GM23248 (cell line): Measurements from ENCODE around the gene PHACTR2. TPM values are rescaled to one million over a fixed set of nuclear protein-coding genes. Genes with fewer than 3 reads are reported as not detected.

Source experiments
- DNase-seq: peaks from one replicate; pipeline ENCODE4 v3.0.0-alpha.2; 2015
- H2AFZ ChIP-seq: fragments of 200-600 bp; sonication (generic); 2 replicates; pipeline ENCODE4 v1.6.1; 2016; ENCODE audit warnings: antibody characterized with exemption
- H3F3A ChIP-seq: fragments of 200-600 bp; sonication (generic); 2 replicates; pipeline ENCODE4 v1.6.1; 2016; ENCODE audit warnings: mild to moderate bottlenecking, antibody characterized with exemption, mixed run types; ENCODE audit not compliant: insufficient read depth
- H3K27ac ChIP-seq: fragments of 200-600 bp; sonication (generic); 2 replicates; pipeline ENCODE4 v1.5.1; 2016; ENCODE audit warnings: mild to moderate bottlenecking
- H3K27me3 ChIP-seq: fragments of 200-600 bp; sonication (generic); replicated peaks from 2 replicates; pipeline ENCODE4 v1.6.1; 2016; ENCODE audit warnings: mild to moderate bottlenecking; ENCODE audit not compliant: insufficient read depth
- H3K36me3 ChIP-seq: fragments of 200-600 bp; sonication (generic); 2 replicates; pipeline ENCODE4 v1.6.1; 2016; ENCODE audit warnings: low read depth, mild to moderate bottlenecking
- H3K4me1 ChIP-seq: fragments of 200-600 bp; sonication (generic); 2 replicates; pipeline ENCODE4 v1.6.1; 2016; ENCODE audit warnings: mild to moderate bottlenecking; ENCODE audit not compliant: insufficient read depth
- H3K4me2 ChIP-seq: fragments of 200-600 bp; sonication (generic); one replicate; pipeline ENCODE4 v1.6.1; 2016; ENCODE audit warnings: mild to moderate bottlenecking; ENCODE audit not compliant: unreplicated experiment
- H3K4me3 ChIP-seq: fragments of 200-600 bp; sonication (generic); 2 replicates; pipeline ENCODE4 v1.5.1; 2016; ENCODE audit warnings: mild to moderate bottlenecking
- H3K79me2 ChIP-seq: fragments of 200-600 bp; sonication (generic); 2 replicates; pipeline ENCODE4 v1.6.1; 2016; ENCODE audit warnings: mild to moderate bottlenecking; ENCODE audit not compliant: insufficient read depth
- H3K9ac ChIP-seq: fragments of 200-600 bp; sonication (generic); 2 replicates; pipeline ENCODE4 v1.6.1; 2016; ENCODE audit warnings: mild to moderate bottlenecking
- H3K9me2 ChIP-seq: fragments of 200-600 bp; sonication (generic); 2 replicates; pipeline ENCODE4 v1.6.1; 2016; ENCODE audit warnings: mixed run types, mild to moderate bottlenecking, moderate library complexity; ENCODE audit not compliant: insufficient read depth
- H3K9me3 ChIP-seq: fragments of 200-600 bp; sonication (generic); one replicate; pipeline ENCODE4 v1.6.1; 2017; ENCODE audit warnings: low read depth
- H4K20me1 ChIP-seq: fragments of 200-600 bp; sonication (generic); 2 replicates; pipeline ENCODE4 v1.6.0; 2016; ENCODE audit not compliant: insufficient read depth
- EZH2 ChIP-seq: fragments of 200-600 bp; sonication (generic); IDR thresholded peaks from 2 replicates; pipeline ENCODE4 v1.6.1; 2018; ENCODE audit warnings: antibody characterized with exemption, mild to moderate bottlenecking; ENCODE audit not compliant: insufficient read depth, poor library complexity, severe bottlenecking
- EZH2phosphoT487 ChIP-seq: fragments of 200-600 bp; sonication (generic); IDR thresholded peaks from 2 replicates; pipeline ENCODE4 v1.6.1; 2018; ENCODE audit warnings: antibody characterized with exemption, moderate library complexity, mild to moderate bottlenecking, low read depth; ENCODE audit not compliant: insufficient read depth
- WGBS, 2 experiments: methylation state at CpG; one replicate each; pipeline ENCODE4 v1.1.6; 2015 to 2017; ENCODE audit warnings: low lambda C conversion rate in 2 of 2, low coverage in 1 of 2; ENCODE audit errors: missing lambda C conversion rate in 2 of 2; 5-methylcytosine and 5-hydroxymethylcytosine counted together
- in situ Hi-C: fragments of 300-500 bp; cut with MboI; formaldehyde crosslinking; loops from 2 replicates; pipeline ENCODE4 v1.15.0; 2020
- polyA plus RNA-seq: library from polyadenylated mRNA; unstranded; fragments of >200 nt; fragmentation: Nextera tagmentation; extraction: Ambion mirVana; gene quantifications from 2 replicates; pipeline ENCODE4 v1.2.1, GENCODE V29; 2016
- total RNA-seq: library from RNA; depleted of rRNA; stranded (reverse); fragments of >200 nt; shearing (Covaris generic); gene quantifications from 2 replicates; pipeline ENCODE4 v1.2.3, GENCODE V29; 2014

PHACTR2 gene
- total and polyA plus RNA-seq, 2 experiments from 2014 or later, result 39.0 to 39.4 TPM

DNA sequence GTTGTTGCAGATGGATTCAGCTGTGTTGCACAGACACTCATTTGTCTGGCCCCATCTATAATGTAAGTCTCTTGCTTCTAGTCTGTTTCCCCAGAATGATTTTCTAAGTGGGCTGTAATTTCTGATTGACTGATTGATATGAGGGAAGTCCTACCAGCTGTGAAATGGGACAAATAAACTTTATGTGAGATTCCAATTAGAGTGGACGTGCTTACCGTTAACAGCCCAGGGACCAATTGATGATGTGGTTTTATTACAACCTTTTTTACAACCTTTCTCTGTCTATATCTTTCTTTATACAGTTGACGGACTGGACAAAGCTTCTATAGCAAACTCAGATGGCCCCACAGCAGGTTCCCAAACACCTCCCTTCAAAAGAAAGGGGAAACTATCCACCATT is 33.9 kb downstream of the PHACTR2 start:
- peaks cover 53% of the 10 kb centered on the region for H3K79me2 ChIP-seq
- no peak for TF ChIP-seq EZH2phosphoT487
- TF ChIP-seq EZH2, result no peak
- DNase-seq, result no peak
- 100% methylated on average over 3 of the region's 3 CpGs for WGBS, 2 experiments
- no peak overlapping the region for H3K9ac ChIP-seq
- H3K4me2 ChIP-seq, result no peak overlapping the region
- no peaks in the 10 kb centered on the region for H3F3A ChIP-seq
- no peak overlapping the region for H2AFZ ChIP-seq
- H3K4me1 ChIP-seq, result no peaks in the 10 kb centered on the region
- H3K9me3 ChIP-seq, result no peaks in the 10 kb centered on the region
- H4K20me1 ChIP-seq, result no peaks in the 10 kb centered on the region
- no peaks in the 10 kb centered on the region for H3K36me3 ChIP-seq
- H3K27ac ChIP-seq, result no peak overlapping the region
- H3K27me3 ChIP-seq, result no peaks in the 10 kb centered on the region
- H3K9me2 ChIP-seq, result no peaks in the 10 kb centered on the region
- in situ Hi-C loops, result no loop called here
- H3K4me3 ChIP-seq, result no peak overlapping the region

DNA sequence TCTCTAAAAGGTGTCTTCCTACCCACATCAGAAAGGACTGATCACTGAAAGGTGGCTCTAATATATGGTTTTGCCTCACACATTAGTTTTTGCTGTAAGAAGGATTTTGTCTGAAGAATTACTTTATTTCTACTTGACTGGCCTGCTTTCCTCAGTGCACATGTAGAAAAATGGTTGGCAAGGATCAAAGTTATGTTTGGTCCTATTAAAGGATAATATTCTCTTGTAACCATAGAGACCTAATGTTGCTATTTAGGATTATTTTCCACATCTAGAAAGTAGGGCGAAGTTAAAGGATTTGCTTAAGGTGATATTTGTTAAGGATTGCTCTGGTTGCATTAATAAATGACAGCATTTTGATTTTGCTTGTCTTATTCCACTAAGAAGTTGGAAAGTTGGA is 40.7 kb downstream of the PHACTR2 start:
- Histone ChIP-seq H3K4me1 (no peaks in the 10 kb centered on the region), H2AFZ (no peak overlapping the region), H3K4me2 (no peak overlapping the region), H3K79me2 (no peaks in the 10 kb centered on the region), H3K9me3 (no peaks in the 10 kb centered on the region), H3F3A (no peaks in the 10 kb centered on the region), H4K20me1 (no peaks in the 10 kb centered on the region), H3K9ac (no peak overlapping the region), H3K4me3 (no peak overlapping the region), H3K27ac (no peak overlapping the region), H3K36me3 (0 out of 2 replicates have a peak, but pooled peaks cover 6% of the 10 kb centered on the region), H3K9me2 (no peaks in the 10 kb centered on the region), H3K27me3 (no peaks in the 10 kb centered on the region)
- no peak for DNase-seq
- in situ Hi-C loops, result no loop called here
- WGBS, 2 experiments, result 43 to 55% methylated on average over 1 of the region's 1 CpG
- TF ChIP-seq EZH2, result no peak
- TF ChIP-seq EZH2phosphoT487, result no peak

DNA sequence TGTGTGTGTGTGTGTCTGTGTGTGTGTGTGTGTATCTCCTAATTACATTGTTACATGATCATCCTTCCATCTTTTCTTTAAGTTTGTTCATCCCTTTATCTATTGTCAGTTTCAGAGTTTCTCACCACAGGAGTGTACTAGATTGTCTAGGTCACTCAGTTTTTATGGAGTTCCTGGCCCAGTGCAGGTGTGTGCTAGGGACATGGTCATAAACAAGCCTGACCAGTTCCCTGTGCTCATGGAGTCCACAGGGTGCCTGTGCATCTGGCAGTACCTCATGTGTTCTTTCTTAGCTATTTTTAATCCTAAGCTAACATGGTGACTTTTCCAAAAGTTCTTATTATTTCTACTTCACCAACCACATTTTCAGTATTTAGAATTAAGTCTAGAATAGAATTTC is 43.9 kb downstream of the PHACTR2 start:
- Histone ChIP-seq H3K27me3 (no peaks in the 10 kb centered on the region), H3K9me3 (no peaks in the 10 kb centered on the region), H3K4me1 (no peaks in the 10 kb centered on the region), H3F3A (no peaks in the 10 kb centered on the region), H3K36me3 (0 out of 2 replicates have a peak, but pooled peaks cover 6% of the 10 kb centered on the region), H2AFZ (no peak overlapping the region), H3K79me2 (peaks cover 11% of the 10 kb centered on the region; the same call in 1 of the 2 replicates), H4K20me1 (no peaks in the 10 kb centered on the region), H3K9me2 (no peaks in the 10 kb centered on the region), H3K4me3 (no peak overlapping the region), H3K9ac (no peak overlapping the region), H3K4me2 (no peak overlapping the region), H3K27ac (no peak overlapping the region)
- in situ Hi-C loops, result no loop called here
- no peak for TF ChIP-seq EZH2phosphoT487
- TF ChIP-seq EZH2, result no peak
- DNase-seq, result no peak

DNA sequence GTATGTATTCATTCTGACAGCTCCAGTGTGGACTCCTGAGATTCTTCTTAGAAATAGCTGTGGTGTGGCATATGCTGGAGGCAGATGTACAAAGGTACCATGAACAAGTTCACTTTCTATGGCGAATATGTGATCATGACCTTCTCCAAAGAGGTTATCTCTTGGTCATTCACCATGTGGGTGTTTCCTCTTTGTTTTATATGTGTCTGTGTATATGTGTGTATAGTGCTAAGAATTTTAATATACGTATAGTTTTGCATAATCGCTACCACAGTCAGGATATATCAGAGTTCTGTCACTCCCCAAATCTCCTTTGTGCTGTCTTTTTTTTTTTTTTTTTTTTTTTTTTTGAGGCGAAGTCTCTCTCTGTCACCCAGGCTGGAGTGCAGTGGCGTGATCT is 47.1 kb downstream of the PHACTR2 start:
- Histone ChIP-seq H2AFZ (no peak overlapping the region), H3K4me2 (no peak overlapping the region), H3F3A (no peaks in the 10 kb centered on the region; the same call in 1 of the 2 replicates), H3K27ac (no peak overlapping the region), H3K79me2 (peaks cover 11% of the 10 kb centered on the region; the same call in 1 of the 2 replicates), H3K4me3 (no peak overlapping the region), H3K27me3 (no peaks in the 10 kb centered on the region), H3K9ac (no peak overlapping the region), H4K20me1 (no peaks in the 10 kb centered on the region), H3K36me3 (0 out of 2 replicates have a peak, but pooled peaks cover 6% of the 10 kb centered on the region), H3K9me3 (no peaks in the 10 kb centered on the region), H3K9me2 (no peaks in the 10 kb centered on the region), H3K4me1 (no peaks in the 10 kb centered on the region)
- DNase-seq, result no peak
- WGBS, 2 experiments, result 99 to 100% methylated on average over 3 to 5 of the region's 5 CpGs
- TF ChIP-seq EZH2phosphoT487, result no peak
- TF ChIP-seq EZH2, result no peak
- in situ Hi-C loops, result no loop called here

DNA sequence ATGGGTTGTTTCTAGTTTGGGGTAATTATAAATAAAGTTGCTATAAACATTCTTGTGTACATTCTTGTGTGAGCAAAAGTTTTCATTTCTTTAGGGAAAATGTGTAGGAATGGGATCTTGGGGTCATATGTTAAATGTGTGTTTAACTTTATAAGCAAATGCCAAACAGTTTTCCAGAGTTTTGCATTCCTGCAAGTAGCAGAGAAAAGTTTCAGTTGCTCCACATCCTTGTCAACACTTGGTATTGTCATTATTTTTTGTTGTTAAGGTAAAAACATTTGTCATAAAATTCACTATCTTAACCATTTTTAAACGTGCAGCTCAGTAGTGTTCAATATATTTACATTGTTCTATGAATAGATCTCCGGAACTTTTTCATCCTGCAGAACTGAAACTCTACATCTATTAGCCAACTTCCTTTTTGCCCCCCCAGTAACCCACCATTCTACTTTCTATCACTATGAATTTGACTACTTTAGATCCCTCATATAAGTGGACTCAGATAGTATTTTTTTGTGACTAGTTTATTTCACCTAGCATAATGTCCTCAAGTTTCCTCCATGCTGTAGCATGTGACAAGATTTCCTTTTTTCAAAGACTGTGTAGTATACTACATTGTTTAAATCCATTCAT is 48.4 kb downstream of the PHACTR2 start:
- no peak overlapping the region for H3K27ac ChIP-seq
- H3K4me2 ChIP-seq, result no peak overlapping the region
- no peak overlapping the region for H2AFZ ChIP-seq
- H3K27me3 ChIP-seq, result no peaks in the 10 kb centered on the region
- 0 out of 2 replicates have a peak, but pooled peaks cover 6% of the 10 kb centered on the region for H3K36me3 ChIP-seq
- no peaks in the 10 kb centered on the region for H3K9me2 ChIP-seq
- no peaks in the 10 kb centered on the region for H4K20me1 ChIP-seq
- H3K9me3 ChIP-seq, result no peaks in the 10 kb centered on the region
- no peak for DNase-seq
- H3F3A ChIP-seq, result no peaks in the 10 kb centered on the region; the same call in 1 of the 2 replicates
- no peak overlapping the region for H3K9ac ChIP-seq
- H3K4me3 ChIP-seq, result no peak overlapping the region
- no peak for TF ChIP-seq EZH2
- no peak for TF ChIP-seq EZH2phosphoT487
- H3K79me2 ChIP-seq, result peaks cover 11% of the 10 kb centered on the region
- in situ Hi-C loops, result no loop called here
- 73 to 77% methylated on average over 2 of the region's 2 CpGs for WGBS, 2 experiments
- no peaks in the 10 kb centered on the region for H3K4me1 ChIP-seq
